Skeletal muscle satellite cell (primary cell): ENCODE data around the gene SORCS2.

Experiments used
- H3K27me3 ChIP-seq: 2 replicates; pipeline ENCODE4 v1.7.0; 2013; ENCODE audit warnings: low read length; ENCODE audit not compliant: control insufficient read depth, insufficient read depth
- H3K36me3 ChIP-seq: 2 replicates; pipeline ENCODE4 v1.7.0; 2013; ENCODE audit warnings: mild to moderate bottlenecking, control low read depth, low read length; ENCODE audit not compliant: insufficient read depth
- H3K4me1 ChIP-seq: 2 replicates; pipeline ENCODE4 v1.7.0; 2013; ENCODE audit warnings: low read length; ENCODE audit not compliant: control insufficient read depth, insufficient read depth
- H3K4me2 ChIP-seq: 2 replicates; pipeline ENCODE4 v1.7.0; 2013; ENCODE audit warnings: mild to moderate bottlenecking, low read length
- H3K4me3 ChIP-seq: 2 replicates; pipeline ENCODE4 v1.7.0; 2013; ENCODE audit warnings: low read length
- H3K9ac ChIP-seq: 2 replicates; pipeline ENCODE4 v1.7.0; 2013; ENCODE audit warnings: mild to moderate bottlenecking, low read depth, low read length, moderate library complexity
- H3K9me3 ChIP-seq: replicated peaks from 2 replicates; pipeline ENCODE4 v1.7.0; 2013; ENCODE audit warnings: mild to moderate bottlenecking, control low read depth, low read length

SORCS2 gene

DNA sequence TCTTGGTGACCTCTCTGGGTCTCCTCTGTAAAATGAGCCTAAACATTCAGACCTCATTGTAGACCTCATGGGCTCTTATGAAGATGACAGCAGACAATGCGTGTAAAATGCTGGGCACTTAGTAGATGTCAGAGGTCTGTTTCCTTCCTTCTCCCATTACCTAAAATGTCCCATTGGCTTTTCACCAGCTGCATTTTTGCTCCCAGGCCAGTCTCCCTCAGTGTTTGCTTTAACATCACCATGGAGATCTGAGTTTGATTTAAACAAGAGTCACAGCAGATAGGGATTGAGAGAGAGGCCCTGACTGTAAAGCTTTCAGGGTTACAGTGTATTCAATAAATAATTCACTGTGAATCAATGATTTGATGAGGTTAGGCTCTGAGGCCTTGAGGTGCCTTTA lies 218.1 kb downstream of the SORCS2 start:
- Histone ChIP-seq H3K9ac (no peak overlapping the region), H3K4me3 (no peak overlapping the region), H3K4me2 (no peak overlapping the region), H3K9me3 (no peaks in the 10 kb centered on the region), H3K27me3 (peaks cover 18% of the 10 kb centered on the region), H3K36me3 (no peaks in the 10 kb centered on the region), H3K4me1 (no peaks in the 10 kb centered on the region)

GRCh38 chr4:7411491-7411890 lies 219.2 kb downstream of the SORCS2 start:
- Histone ChIP-seq H3K4me1 (no peaks in the 10 kb centered on the region), H3K9me3 (no peaks in the 10 kb centered on the region), H3K4me3 (no peak overlapping the region), H3K36me3 (no peaks in the 10 kb centered on the region), H3K4me2 (no peak overlapping the region), H3K9ac (no peak overlapping the region), H3K27me3 (peaks cover 18% of the 10 kb centered on the region)

GRCh38 chr4:7411896-7412553 lies 219.7 kb downstream of the SORCS2 start:
- peaks cover 18% of the 10 kb centered on the region for H3K27me3 ChIP-seq
- no peak overlapping the region for H3K9ac ChIP-seq
- no peaks in the 10 kb centered on the region for H3K4me1 ChIP-seq
- H3K4me2 ChIP-seq = no peak overlapping the region
- H3K4me3 ChIP-seq = no peak overlapping the region
- no peaks in the 10 kb centered on the region for H3K36me3 ChIP-seq
- H3K9me3 ChIP-seq = no peaks in the 10 kb centered on the region

- H3K36me3 ChIP-seq = no peaks in the 10 kb centered on the region
- H3K4me2 ChIP-seq = no peak overlapping the region
- H3K27me3 ChIP-seq = peaks cover 18% of the 10 kb centered on the region
- no peak overlapping the region for H3K9ac ChIP-seq
- H3K4me1 ChIP-seq = no peaks in the 10 kb centered on the region
- H3K4me3 ChIP-seq = no peak overlapping the region
- no peaks in the 10 kb centered on the region for H3K9me3 ChIP-seq
These were observed 220.2 kb downstream of the SORCS2 start for GRCh38 chr4:7412554-7412912.

DNA sequence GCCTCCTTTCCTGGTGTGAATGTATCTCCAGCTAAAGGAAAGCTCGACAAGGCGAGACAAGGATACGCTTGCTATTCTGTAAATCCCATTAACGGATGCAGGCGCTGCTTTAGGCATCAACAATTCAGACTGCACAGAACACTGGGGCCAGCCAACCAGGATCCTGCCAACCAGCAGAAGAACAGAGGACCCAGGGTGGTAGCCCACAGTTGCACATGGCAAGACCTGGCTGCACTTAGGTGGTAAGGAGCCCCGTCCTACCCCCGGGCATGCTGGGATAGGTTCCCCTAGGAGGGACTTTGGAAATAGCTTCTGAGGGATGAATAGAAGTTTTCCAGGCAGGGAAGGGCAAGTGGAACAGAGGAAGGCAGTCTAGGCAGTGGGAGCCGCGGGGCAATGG lies 221.7 kb downstream of the SORCS2 start:
- H3K9ac ChIP-seq = no peak overlapping the region
- no peaks in the 10 kb centered on the region for H3K4me1 ChIP-seq
- H3K36me3 ChIP-seq = no peaks in the 10 kb centered on the region
- no peak overlapping the region for H3K4me3 ChIP-seq
- peaks cover 18% of the 10 kb centered on the region for H3K27me3 ChIP-seq
- H3K9me3 ChIP-seq = no peaks in the 10 kb centered on the region
- no peak overlapping the region for H3K4me2 ChIP-seq

DNA sequence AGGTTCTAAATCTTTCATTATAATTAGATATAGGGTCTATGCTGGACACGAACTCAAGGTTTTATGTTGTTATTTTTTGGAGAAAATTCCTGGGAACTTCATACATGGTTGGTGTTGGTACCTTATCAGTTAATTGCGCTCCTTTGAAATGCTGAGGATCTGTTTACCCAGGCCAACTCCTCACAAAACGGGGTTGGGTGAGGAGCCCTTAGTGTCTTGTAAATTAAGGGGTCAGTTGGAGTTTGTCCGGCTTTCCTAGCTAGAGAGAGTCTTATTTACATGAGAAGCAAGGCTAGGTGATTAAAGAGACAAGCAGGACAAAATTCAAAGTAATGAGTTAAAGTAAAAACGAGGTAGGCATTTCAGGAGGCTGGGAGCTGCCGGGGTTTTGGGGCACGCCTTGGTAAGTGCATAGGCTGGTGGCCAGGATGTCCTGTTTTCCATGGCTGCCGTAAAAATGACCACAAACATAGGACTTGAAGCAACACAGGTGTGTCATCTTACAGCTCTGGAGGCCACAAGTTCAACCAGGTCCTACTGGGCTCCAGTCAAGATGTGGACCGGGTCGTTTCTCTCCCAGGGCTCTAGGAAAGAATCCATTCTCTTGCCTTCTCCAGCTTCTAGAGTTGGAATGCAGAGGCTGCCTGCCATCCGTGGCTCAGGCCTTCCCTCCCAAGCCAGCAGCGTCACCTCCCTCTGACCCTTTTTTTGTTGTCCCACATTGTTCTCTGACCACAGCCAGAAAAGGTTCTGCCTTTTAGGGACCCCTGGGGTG lies 222.6 kb downstream of the SORCS2 start:
- no peaks in the 10 kb centered on the region for H3K9me3 ChIP-seq
- H3K9ac ChIP-seq = no peak overlapping the region
- no peak overlapping the region for H3K4me3 ChIP-seq
- peaks cover 25% of the 10 kb centered on the region for H3K27me3 ChIP-seq
- H3K36me3 ChIP-seq = no peaks in the 10 kb centered on the region
- no peak overlapping the region for H3K4me2 ChIP-seq
- no peaks in the 10 kb centered on the region for H3K4me1 ChIP-seq

DNA sequence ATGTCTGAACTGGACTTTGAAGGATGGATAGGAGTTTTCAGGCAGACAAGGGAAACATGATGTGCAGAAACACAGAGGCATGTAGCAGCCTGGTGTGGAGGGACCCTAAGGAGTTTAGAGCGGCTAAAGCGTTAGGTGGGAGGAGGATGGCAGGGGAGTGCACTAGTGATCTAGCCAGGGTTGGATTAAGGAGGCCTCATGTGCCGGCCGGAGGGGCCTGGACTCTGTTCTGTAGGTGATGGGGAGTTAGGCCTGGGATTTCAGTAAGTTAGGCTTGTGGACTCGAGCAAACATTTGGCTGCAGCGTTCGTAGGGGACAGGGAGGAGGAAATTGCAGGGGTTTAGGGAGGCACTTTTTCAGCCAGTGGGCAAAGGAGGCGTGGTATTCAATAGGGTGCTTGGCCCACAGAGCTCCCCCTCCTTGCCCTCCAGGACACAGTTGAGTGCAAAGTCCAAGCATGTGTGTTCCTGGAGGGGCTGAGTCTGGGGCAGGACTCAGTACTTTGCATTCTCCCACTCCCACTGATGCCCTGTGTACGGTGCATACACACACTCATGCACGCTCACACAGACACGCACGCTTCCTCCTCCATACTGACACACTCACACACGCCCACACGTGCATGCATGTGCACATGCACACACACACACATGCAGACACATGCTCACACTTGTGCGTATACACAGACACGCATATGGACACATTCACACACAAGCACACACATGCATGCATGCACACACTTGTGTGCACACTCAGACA lies 223.8 kb downstream of the SORCS2 start:
- Histone ChIP-seq H3K4me3 (no peak overlapping the region), H3K9ac (no peak overlapping the region), H3K27me3 (peaks cover 33% of the 10 kb centered on the region), H3K36me3 (no peaks in the 10 kb centered on the region), H3K9me3 (no peaks in the 10 kb centered on the region), H3K4me2 (no peak overlapping the region), H3K4me1 (no peaks in the 10 kb centered on the region)

DNA sequence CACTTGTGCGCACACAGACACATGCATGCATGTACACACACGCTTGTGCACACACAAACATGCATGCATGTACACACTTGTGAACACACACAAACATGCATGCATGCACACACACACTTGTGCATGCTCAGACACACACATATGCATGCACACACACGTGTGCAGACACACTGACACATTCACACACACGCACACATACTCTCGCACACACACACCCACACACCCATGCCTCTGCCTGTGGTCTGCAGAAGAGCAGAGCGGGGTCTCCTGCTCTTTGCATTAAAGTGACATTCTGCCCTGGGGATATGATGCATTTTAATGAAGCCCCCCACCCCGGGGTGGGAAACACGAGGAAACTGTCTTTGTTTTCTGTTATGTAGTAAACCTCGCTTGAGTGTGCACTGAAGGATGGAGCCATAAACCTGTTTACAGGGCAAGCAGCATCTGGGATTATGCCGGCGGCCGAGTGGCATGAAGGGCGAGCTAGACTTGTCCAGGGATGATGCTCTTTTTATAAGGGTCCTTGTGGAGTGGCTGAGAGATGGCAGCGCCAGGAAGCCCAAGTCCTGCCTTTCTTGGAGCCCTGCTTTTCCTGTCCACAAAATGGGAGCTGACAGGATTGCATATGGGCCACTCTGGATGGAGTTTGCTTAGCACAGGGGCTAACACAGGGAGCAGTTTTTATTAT lies 224.6 kb downstream of the SORCS2 start:
- Histone ChIP-seq H3K9me3 (no peaks in the 10 kb centered on the region), H3K36me3 (no peaks in the 10 kb centered on the region), H3K27me3 (peaks cover 26% of the 10 kb centered on the region), H3K4me2 (no peak overlapping the region), H3K4me1 (no peaks in the 10 kb centered on the region), H3K4me3 (no peak overlapping the region), H3K9ac (no peak overlapping the region)

DNA sequence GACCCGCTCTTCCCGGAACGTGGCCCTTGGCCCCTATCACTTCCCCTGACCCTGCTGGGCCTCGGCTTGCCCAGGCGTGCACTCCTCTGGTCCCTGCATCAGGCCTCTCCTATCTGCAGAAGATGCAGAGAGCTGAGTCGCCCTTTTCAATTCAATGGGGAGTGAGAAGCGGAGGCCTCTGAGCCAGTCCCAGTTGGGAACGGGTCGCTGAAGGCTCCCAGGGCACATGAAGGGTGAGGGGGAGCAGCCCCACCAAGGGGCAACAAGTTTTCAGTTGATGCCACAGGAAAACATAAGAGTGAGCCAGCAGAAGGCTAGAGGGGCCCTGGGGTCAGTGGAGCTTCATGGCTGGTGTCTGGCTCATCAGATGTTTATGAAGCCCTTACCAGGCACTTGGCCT lies 225.3 kb downstream of the SORCS2 start:
- Histone ChIP-seq H3K9me3 (no peaks in the 10 kb centered on the region), H3K27me3 (peaks cover 25% of the 10 kb centered on the region), H3K4me1 (no peaks in the 10 kb centered on the region)

GRCh38 chr4:7418131-7418943 lies 226.0 kb downstream of the SORCS2 start:
- Histone ChIP-seq H3K27me3 (peaks cover 25% of the 10 kb centered on the region), H3K4me3 (no peak overlapping the region), H3K4me2 (no peak overlapping the region), H3K36me3 (no peaks in the 10 kb centered on the region), H3K9me3 (no peaks in the 10 kb centered on the region), H3K9ac (no peak overlapping the region), H3K4me1 (no peaks in the 10 kb centered on the region)

More for the DNA sequence above, 225.3 kb downstream of the SORCS2 start:
- H3K9ac ChIP-seq = no peak overlapping the region
- no peak overlapping the region for H3K4me2 ChIP-seq
- no peaks in the 10 kb centered on the region for H3K36me3 ChIP-seq
- no peak overlapping the region for H3K4me3 ChIP-seq
